HG03103 (cell line): ENCODE measurements around the gene PIP4K2B.

ENCODE experiments used
- ATAC-seq: cut with Tn5 transposase; IDR thresholded peaks from one replicate; pipeline ENCODE4 v1.9.1; 2021; ENCODE audit warnings: low read depth; ENCODE audit not compliant: unreplicated experiment

Gene PIP4K2B

DNA sequence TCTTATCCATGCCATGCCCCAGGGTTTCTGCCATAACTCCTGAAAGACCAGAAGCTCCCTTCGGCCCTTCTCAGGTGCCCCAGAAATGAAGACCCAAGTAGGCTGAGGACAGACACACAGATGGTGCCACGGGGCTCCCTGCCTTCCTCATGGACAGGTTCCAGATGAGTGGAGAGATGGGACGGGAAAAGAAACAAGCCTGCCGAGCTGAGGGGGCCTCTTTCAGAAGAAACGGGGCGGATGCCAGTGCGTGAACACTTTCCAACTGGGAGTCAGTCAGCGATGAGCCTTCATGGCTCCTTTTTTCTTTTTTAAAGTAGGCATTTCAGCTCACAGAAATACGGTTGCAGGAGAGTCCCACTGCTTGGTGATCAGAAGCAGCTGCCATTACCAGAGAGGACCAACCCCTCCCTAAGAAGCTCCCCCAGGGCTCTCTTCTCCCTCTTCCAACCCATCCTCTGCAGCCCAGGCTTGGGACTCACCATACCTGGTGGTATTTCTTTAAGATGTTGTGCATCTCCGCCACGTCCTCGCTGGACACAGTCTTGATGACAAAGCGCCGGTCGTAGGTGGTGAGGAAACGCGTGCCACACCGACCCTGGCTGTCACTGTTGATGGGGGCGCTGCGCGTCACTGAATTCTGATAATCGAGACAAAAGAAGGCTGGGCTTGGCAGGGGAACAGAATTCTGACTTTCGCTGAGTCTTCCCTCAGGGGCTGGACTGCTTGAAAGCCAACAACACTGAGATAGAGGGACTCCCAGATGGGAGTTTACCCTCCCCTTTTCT is 19.2 kb downstream of the PIP4K2B start:
- ATAC-seq: no peak

DNA sequence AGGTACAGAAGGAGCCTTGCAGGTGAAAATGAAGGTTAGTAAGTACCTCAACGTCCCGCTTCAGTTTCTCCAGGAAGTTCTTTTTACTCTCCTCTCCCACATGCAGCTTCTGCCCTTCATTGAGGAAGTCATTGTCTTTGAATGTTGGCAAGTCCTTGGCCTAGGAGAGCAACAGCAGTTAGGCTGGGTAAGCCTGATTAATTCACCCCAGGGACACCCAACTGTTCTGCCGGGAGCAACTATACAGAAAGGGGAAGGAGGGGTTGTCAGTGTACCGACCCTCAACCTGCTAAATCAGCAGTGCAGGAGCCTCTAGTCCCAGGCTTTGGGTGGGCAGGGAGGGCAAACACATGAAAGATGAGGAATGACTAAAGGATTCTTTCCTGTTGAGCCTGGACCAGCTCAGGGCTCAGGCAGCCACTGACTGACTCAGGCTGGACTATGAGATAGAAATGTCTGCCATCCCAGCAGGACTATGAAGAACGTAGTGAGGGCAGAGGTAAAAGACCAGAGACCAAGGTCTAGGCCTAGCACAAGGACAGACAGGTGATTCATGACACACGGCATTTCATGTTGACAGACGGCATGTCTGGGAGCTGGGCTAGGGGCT is 21.6 kb downstream of the PIP4K2B start:
- no peak for ATAC-seq

DNA sequence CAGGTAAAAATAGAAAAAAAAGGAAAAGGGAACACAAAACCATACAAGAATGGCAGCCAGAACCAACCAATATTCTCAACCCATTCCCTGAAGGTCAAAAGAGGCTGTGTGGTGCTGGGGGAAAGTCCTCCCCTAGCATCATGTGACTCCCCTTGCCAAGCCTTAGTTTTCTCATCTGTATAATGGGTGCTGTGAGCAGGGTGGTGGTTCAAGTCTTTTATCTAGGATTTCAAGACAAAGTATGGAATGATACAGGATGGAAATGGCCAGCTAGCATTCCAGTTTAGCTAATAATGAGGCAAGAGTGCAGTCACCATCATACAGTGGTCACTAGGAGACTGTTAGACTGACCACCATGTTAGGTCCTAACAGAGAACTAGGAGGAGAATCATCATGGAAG is 26.1 kb downstream of the PIP4K2B start:
- no peak for ATAC-seq

DNA sequence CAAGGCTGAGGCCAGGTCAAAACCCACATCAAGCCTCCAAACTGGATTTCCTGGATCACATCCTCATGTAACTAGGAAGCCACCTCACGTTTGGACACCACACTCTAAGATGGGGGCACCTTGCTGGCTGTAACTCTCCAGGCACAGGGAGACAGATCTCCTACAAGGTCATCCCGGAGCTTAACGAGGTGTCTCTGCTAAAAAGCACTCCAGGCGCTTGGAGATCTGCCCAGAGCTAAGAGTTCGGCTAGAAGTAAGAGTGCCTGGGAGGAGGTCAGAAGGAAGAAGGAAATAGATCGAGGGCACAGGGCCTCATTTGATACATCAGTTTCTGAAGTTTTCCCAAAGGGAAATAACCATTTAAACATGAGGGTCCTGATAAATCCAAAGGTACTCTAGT is 30.9 kb downstream of the PIP4K2B start:
- no peak for ATAC-seq

DNA sequence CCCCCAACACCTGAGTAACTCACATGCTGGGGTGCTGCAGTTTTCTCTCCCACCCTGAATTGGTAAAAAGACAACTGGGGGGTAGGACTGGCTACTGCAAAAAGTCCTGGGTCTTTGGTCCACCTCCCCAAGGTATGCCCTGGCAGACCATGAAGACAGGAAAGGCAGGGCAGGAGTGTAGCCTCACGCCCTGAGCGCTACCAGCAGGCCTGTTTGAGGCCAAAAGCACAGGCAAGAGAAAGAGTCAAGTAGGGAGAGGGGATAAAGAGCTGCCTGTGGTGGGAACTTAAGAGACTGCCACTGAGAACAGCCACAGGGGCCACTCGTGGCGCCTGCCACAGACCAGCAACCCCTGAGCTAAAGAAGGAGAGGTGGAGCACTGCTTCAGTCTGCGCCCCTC is 33.0 kb downstream of the PIP4K2B start:
- no peak for ATAC-seq

GRCh38 chr17:38762231-38762630 is 37.1 kb downstream of the PIP4K2B start:
- no peak for ATAC-seq

GRCh38 chr17:38761612-38762011 is 37.7 kb downstream of the PIP4K2B start:
- ATAC-seq: no peak

DNA sequence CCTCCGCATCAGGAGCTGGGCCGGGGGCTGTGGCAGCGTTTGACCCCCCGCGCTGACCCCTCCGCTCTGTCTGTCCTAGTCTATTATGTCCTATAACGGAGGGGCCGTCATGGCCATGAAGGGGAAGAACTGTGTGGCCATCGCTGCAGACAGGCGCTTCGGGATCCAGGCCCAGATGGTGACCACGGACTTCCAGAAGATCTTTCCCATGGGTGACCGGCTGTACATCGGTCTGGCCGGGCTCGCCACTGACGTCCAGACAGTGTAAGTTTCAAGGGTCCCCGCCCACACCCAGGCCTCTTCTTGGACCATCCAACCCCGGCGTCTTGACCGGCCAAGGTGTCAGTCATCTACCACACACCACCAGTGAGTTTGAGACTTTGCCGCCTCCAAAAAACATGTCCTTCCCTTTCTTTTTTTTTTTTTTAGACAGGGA is 46.3 kb downstream of the PIP4K2B start:
- ATAC-seq: no peak

- peak; percentile 78 for ATAC-seq
Observed at GRCh38 chr17:38752308-38753070, 46.9 kb downstream of the PIP4K2B start, which contains the start of gene PSMB3. Gene PSMB3 (plus strand): TSS chr17:38752741. CDS start chr17:38752827, 86 bp downstream.

DNA sequence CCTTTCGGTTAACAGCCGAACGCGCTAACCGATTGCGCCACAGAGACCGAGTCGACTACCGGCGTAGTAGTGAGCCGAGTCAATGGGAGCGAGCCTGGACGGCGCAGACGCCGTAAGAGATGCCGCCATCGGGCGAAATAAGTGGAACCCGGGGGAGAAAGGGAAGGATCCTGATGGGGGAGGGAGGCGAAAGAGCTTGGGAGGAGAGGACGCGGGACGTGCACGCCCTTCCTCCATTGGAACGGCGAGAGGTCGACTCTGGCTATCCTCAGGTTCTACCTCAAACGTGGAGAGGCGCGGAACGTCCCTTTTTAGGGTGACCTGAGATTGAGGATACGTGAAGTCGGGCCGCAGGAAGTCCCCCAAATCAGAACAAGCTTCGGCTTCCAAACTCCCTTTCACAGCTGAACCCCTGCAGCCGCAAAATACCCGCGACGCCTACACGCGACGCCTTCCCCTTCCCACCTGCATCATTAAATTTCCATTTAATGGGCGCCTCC is 47.5 kb downstream of the PIP4K2B start:
- no peak for ATAC-seq

- no peak for ATAC-seq
Observed at GRCh38 chr17:38751144-38751807, 48.1 kb downstream of the PIP4K2B start.

DNA sequence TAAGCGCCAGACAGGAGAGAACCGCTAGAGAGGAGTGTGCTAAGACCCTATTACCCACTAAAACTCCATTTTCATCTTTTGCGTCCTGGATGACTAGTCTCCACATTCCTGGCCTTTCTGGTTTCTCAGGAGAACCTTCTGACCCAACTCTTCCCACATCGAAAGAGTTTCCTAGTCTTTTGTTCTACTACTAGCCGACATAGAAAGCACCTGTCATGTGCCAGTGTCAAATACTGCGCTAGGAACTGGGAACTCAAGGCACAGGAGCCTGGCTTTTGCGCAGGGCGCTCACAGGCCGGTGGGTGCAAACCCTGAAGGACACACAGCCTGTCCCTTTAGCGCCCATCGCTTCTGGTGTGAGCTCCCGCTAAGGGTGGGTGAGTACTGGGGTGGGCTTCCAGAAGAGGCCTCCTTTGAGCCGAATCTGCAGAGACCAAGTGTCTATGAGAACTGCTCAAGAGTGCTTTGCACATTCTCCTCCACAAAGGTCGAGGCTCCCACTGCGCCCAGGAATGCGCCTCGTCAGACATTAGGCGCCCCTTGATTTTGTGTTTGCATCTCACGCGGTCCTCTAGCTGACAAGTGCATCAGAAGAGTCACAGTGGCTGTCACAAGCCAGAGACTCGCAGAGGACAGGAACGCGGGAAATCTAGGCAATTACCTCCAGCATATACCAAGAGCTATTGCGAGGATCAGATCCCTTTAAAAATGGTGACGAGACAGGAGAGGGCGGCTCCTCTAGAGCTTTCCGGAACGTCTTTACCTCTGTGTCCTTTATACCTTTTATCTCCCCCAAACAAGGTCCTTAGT is 48.8 kb downstream of the PIP4K2B start:
- no peak for ATAC-seq

- no peak for ATAC-seq
Observed at GRCh38 chr17:38750044-38750311, 49.4 kb downstream of the PIP4K2B start.

DNA sequence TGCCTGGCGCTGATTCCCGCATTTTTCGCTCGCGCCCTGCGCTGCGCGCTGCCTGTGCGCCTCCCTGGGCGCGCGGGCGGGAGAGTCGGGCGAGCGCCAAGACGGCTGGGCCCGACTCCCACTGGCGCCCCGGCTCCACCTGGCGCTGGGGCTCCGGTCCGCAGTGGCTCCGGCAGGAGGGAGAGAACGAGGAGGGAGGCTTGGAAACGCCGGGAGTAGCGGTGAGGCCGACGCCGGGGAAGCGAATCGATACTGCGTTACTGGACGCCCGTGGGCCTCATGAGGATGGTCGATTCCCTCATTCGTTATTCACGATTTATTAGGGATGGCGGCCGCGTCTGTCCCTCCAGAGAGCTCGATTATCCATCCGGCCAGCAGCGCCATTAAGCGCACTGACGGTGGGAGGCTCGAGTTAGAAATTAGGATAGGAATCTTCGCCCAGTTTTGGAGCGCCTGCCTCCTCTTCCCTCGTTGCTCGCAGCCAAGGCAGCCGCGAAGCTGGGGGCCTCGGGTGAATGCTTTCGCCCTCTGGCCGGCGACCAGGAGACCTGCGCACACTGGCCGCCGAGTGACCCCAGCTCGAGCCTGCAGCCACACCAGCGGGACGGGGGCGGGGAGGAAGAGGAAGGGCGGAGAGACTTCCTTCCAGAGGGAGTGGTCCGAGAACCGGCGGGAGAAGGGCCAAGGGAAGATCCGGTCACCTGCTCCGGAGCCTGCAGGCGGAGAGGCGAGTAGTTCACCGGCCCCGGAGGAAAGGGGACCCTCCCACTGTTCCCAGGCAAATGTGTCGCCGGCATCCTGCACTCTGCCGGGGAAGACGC is 49.9 kb downstream of the PIP4K2B start:
- no peak for ATAC-seq

DNA sequence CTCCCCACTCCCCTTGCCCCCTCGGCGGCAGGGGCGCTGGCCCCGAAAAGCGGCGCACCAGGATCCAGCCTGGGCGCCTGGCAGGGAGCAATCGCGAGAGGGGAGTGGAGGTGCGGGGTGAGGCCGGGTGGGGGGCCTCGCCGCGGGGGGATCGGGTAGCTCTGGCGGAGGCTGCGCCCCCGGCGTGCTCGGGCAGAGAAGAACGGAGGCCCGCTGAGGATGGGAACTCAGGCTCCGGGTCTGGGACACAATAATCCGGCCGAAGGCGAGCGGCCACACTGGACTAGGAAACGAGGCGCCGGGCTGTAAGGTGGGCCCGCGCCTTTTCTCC is 50.5 kb downstream of the PIP4K2B start:
- no peak for ATAC-seq

DNA sequence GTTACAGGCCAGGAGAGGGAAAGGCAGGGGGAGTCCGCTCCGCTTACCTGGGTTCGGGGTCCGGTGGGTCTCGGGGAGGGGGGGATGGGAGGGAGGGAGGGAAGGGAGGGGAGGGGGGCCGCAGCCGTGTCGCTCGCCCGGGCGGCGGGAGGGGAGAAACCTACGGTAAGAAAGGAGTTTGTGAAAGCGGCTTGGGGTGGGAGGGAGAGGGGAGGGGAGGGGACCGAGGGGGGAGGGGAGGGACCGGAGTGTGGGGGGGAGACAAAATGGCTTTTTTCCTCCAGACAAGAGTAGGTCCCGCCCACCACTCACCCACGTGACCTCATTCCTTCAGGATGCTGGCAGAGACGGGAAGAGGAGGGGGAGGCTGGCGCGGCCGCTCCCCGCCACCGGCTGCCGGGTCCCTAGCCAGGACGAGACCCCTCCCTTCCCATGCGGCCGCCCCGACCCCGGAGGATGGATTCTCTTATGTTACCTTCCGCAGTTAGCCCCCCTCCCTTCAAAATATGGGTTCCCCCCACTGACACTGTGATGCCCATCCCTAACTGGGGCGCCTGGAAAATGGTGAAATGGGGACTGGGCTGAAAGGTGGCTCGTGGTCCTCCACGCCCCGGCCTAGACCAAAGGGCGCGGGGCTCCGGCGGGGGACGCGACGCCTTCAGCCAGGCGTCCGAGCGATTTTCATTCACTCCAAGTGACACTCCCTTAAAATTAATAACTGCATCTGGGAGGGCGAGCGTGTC is 51.0 kb downstream of the PIP4K2B start, which contains the start of gene PCGF2:
Gene PCGF2, minus strand, starts transcription at position 188 of the 743 bp plus-strand sequence. CDS start 7,934 bp downstream, outside the sequence.
- no peak for ATAC-seq

DNA sequence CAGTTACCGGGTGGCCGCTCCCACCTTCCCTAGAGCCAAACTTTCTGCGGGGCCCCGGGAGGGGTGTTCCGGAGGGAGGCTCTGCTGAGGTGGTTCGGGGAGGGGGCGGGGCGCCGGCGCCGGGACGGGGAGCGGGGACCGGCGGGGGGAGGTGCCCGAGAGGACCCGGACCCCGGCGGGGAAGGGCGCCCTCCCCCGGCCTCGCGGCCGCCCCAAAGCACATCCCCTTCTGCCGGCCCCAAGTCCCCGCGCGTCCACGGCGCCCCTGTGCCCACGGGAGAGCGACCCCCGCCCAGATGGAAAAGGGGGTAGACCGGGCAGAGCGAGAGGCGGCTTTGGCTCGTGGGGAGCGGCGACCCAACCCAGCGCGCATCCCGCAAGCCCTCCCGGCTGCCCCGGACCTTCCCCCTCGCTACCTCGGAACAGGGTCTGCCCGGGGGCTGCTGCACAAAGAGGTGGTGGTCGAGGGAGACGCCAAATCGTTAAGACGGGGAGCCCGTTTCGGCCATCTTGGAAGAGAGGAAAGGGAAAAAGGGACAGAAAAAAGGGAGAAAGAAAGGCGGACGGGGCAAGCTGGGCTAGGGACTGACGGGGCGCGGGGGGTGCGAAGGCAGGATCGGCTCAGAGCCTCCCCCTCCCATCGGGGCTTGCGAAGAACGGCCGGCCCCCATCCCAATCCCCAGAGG is 51.8 kb downstream of the PIP4K2B start:
- no peak for ATAC-seq

GRCh38 chr17:38746849-38747462 is 52.4 kb downstream of the PIP4K2B start:
- ATAC-seq: no peak
